MM.1S (cell line): ENCODE data around the gene ZNF608.

Source experiments
- EZH2 ChIP-seq: fragments of 300-600 bp; sonication (generic); optimal IDR thresholded peaks from 2 replicates; pipeline ENCODE3; 2017; ENCODE audit warnings: low read depth, mild to moderate bottlenecking, antibody characterized with exemption, low read length, mixed read lengths
- TF ChIP-seq, protein P1 (sequence below): fragments of 300-600 bp; sonication (generic); IDR thresholded peaks from 2 replicates; pipeline ENCODE4 v1.5.1; 2016; ENCODE audit warnings: antibody characterized with exemption, low read length, mixed read lengths

DNA sequence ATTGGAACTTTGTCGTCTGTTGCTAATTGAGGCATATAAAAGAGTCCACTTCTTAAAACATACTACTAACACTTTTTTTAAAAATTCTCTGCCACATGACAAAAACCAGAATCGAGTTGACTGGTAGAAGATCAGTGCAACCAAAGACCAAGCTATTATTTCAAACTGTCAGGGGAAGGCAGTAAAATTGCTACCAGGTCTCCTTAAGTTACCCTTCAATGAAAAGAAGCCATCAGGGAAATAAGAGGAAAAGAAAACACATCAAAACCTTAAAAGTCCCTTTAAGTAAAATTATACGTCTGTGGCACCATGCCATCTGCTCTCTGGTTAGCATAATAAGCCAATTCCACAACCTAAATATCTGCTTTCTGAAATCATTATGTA is 9.6 kb downstream of the ZNF608 start:
- no peak for TF ChIP-seq EZH2
- TF ChIP-seq, protein P1, sequence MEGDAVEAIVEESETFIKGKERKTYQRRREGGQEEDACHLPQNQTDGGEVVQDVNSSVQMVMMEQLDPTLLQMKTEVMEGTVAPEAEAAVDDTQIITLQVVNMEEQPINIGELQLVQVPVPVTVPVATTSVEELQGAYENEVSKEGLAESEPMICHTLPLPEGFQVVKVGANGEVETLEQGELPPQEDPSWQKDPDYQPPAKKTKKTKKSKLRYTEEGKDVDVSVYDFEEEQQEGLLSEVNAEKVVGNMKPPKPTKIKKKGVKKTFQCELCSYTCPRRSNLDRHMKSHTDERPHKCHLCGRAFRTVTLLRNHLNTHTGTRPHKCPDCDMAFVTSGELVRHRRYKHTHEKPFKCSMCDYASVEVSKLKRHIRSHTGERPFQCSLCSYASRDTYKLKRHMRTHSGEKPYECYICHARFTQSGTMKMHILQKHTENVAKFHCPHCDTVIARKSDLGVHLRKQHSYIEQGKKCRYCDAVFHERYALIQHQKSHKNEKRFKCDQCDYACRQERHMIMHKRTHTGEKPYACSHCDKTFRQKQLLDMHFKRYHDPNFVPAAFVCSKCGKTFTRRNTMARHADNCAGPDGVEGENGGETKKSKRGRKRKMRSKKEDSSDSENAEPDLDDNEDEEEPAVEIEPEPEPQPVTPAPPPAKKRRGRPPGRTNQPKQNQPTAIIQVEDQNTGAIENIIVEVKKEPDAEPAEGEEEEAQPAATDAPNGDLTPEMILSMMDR, result no peak
